Fibroblast of villous mesenchyme (primary cell): Measurements from ENCODE around the gene ST6GALNAC1. TPM values are rescaled to one million over a fixed set of nuclear protein-coding genes. Genes with fewer than 3 reads are reported as not detected.

Source experiments
- DNase-seq: peaks from one replicate; pipeline ENCODE4 v3.0.0-alpha.2; 2010; ENCODE audit warnings: low read depth
- H3K4me3 ChIP-seq: 2 replicates; pipeline ENCODE4 v1.5.1; 2011; ENCODE audit warnings: low read depth, mild to moderate bottlenecking, low read length
- CTCF ChIP-seq: IDR thresholded peaks from 2 replicates; pipeline ENCODE4 v1.5.1; 2012; ENCODE audit warnings: low read depth, mild to moderate bottlenecking, low read length; ENCODE audit not compliant: insufficient read depth
- total RNA-seq: library from RNA; depleted of rRNA; stranded (reverse); fragments of >200 nt; gene quantifications from 2 replicates; pipeline ENCODE4 v1.2.3, GENCODE V29; 2012

ST6GALNAC1 gene
- total RNA-seq, 1 donor = not detected

GRCh38 chr17:76588182-76588581 lies 55.4 kb downstream of the ST6GALNAC1 start:
- no peak for DNase-seq
- H3K4me3 ChIP-seq = no peak overlapping the region
- TF ChIP-seq CTCF = no peak

DNA sequence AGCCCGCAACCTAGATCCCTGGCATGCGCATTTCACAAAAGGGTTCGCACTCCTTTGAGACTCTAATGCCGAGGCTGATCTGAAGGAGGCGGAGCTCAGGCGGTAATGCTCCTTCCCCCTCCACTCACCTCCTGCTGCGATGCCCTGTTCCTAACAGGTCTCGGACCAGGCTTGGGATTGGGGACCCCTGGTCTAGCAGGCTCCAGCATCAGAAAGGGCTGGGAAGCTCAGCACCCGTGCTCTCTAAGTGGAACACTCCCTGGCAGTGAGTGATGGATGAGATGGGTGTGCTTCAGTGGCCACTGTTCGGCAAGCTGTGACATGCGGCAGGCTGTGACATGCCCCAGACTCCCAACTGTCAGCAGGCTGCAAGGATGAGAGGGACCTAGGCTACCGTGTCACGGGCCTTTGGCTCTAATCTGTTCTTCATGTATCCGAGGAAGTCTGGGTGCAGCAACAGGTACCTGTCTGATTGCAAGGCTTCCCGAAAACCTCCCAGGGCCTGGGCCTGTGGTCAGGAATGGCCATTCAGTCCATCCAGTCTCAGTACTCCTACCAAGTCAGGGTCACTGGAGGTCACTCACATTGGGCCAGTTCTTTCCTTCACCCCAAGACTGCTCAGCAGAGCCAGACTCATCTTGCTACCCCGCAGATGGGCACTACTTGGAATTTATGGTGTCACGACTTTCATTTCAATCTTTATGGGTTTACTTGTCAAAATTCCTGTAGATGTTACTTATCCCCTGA lies 56.6 kb downstream of the ST6GALNAC1 start:
- no peak for DNase-seq
- no peak for TF ChIP-seq CTCF
- no peak overlapping the region for H3K4me3 ChIP-seq

DNA sequence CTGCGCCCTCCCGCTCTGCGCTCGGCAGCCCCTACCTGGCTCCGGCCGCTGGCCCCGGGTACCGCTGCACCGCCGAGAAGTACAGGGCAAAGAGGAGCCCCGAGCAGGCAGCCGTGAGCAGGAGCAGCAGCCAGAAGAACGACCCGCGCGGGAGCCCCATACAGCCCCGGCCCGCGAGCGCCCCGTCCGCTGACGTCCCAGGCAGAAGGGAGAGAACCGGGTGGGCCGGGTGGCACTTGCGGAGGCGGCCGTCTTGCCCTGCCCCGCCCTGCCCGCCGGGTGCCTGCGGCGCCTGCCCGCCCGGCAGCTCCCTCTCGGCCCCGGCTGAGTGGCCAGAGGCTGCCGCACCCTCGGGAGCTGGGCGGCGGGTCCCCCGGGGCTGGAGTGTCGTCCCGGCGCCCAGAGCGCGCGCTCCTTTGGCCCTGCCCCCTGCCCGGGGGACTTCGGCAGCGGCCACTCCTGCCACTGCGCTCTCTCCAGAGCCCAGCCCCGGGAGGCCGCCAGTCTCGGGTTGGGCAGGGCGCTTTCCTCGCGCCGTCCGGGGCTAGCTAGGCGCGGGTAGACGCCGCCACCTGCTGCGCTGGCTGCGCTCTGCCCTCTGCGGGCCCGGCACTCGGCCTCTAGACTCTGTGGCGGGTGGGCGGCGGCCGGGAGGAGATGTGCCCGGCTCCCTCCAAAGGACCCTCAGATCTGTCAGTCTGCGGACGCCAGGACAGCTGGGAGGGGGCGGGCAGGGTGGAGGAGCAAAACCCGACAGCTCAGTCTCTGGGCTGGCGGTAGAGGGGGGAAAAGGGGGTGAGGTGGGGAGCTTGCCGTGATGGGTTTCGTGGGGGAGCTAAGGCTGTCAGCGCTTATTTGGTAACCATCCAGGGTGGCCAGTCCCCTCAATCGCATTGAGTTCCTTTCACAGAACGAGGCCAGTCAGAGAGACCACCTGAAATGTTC lies 57.6 kb downstream of the ST6GALNAC1 start, which contains the start of gene ST6GALNAC2:
TSS of gene ST6GALNAC2 (minus strand) at position 212 of the 945 bp plus-strand sequence. CDS start at position 160, 52 bp downstream.
- DNase-seq = peak; percentile 56

DNA sequence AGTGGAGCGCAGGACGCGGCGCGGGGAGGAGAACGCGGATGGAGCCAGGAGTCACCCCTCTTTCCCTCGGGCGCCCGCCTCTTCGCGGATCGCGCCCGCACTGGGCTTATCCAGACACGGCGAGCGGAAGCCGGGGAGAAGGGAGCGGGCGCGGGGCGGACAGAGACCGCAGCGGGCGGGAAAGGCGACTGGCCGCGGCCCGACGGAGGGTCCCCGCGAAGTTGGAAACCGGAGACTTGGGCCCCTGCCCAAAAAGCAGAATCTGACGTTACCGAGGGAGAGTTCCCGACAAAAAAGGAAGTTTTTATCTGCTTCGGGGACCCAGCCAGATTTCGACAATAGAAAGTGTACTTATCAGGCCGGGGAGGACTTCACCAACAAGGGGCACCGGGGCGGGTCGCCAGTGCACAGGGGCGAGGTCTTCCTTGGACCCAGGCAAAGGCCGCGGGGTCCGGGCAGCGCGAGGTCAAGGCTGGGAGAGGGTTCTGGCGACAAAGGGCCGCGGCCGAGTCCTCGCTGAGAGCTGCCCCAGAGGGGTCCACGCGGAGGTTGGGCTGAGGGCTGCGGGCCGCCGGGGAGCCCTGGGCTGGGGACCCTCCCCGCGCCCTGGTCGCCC lies 58.4 kb downstream of the ST6GALNAC1 start:
- peak overlapping the region; percentile 62 for H3K4me3 ChIP-seq
- no peak for TF ChIP-seq CTCF
- peak; percentile 32 for DNase-seq

More for the DNA sequence above, 57.6 kb downstream of the ST6GALNAC1 start, which contains the start of gene ST6GALNAC2:
- peak; percentile 39 for TF ChIP-seq CTCF
- peak within 1 kb of the TSS; percentile 62 for H3K4me3 ChIP-seq

DNA sequence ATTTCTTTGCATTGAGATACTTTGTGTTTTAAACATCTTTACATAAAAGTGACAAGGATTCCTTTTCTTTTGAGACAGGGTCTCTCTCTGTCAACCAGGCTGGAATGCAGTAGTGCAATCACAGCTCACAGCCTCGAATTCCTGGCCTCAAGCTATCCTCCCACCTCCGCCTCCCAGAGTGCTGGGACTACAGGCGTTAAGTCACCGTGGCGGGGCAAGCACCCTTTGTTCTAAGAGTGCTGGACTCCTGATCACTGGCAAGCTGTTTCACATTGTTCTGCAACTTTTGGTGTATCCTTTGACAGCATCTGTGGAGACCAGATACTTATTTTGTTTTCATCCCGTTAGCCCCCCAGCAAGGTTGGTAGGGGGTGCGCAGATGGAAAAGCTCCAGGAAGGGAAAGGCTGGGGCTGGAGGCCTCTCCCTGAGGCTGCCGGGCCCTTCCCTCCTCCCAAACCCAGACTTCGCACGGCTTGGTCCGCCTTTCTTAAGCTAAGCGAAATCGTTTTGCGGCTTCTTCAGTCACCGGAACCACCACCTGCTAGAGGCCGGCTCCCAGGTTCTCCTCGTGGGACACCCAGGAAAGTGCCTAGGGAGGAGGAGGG lies 59.0 kb downstream of the ST6GALNAC1 start:
- peak overlapping the region; percentile 62 for H3K4me3 ChIP-seq
- no peak for TF ChIP-seq CTCF
- no peak for DNase-seq

DNA sequence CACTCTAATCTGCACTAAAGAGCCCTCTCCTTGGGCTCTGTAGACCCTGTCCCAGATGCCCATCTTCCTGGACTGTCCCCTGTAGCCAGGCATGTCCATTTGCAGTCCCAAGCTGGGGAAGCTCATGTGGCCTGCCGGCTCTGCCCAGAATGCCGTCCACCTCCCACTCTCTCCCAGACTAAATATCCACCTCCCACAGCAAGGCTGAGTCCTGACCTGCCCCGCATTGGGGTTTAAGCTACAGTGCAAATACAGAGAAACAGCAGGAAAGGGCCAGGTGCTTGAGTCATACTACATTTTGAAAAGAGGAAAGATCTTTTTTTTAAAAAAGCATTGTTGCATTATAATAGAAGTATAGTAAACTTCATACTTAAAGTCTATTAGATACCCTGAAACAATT lies 60.9 kb downstream of the ST6GALNAC1 start:
- no peak for DNase-seq
- no peak for TF ChIP-seq CTCF
- H3K4me3 ChIP-seq = no peak overlapping the region
